GM18526 (cell line): ENCODE measurements around the gene PCBP4.

Experiments used
- POLR2A ChIP-seq: IDR thresholded peaks from 3 replicates; pipeline ENCODE4 v1.6.1; 2011; ENCODE audit not compliant: insufficient read length; ENCODE audit errors: extremely low read depth

Gene PCBP4

GRCh38 chr3:51942603-51943450, 24.4 kb downstream of the PCBP4 start:
- peak; percentile 56 for TF ChIP-seq POLR2A

- peak; percentile 73 for TF ChIP-seq POLR2A
Measured at GRCh38 chr3:51941798-51942602, 25.3 kb downstream of the PCBP4 start, which contains the start of the genes PARP3 and RRP9. Gene PARP3 (plus strand): TSS chr3:51942363. CDS start chr3:51943356, 993 bp downstream. Gene RRP9 (minus strand): TSS chr3:51941904. CDS start chr3:51941867, 37 bp downstream.

- TF ChIP-seq POLR2A, result no peak
Measured at GRCh38 chr3:51941463-51941797, 25.8 kb downstream of the PCBP4 start.

- no peak for TF ChIP-seq POLR2A
Measured at GRCh38 chr3:51940648-51941462, 26.4 kb downstream of the PCBP4 start.

GRCh38 chr3:51938780-51939425, 28.4 kb downstream of the PCBP4 start:
- no peak for TF ChIP-seq POLR2A

- no peak for TF ChIP-seq POLR2A
Measured at GRCh38 chr3:51937611-51938450, 29.4 kb downstream of the PCBP4 start.

GRCh38 chr3:51937014-51937413, 30.2 kb downstream of the PCBP4 start:
- no peak for TF ChIP-seq POLR2A

- no peak for TF ChIP-seq POLR2A
Measured at GRCh38 chr3:51935886-51936755, 31.1 kb downstream of the PCBP4 start.

GRCh38 chr3:51934991-51935885, 32.0 kb downstream of the PCBP4 start:
- no peak for TF ChIP-seq POLR2A

GRCh38 chr3:51934139-51934850, 33.0 kb downstream of the PCBP4 start:
- TF ChIP-seq POLR2A, result no peak

- TF ChIP-seq POLR2A, result no peak
Measured at GRCh38 chr3:51933471-51934138, 33.6 kb downstream of the PCBP4 start.
